RPMI8226 (cell line): Measurements from ENCODE around the gene DHRS3.

Experiments used
- DNase-seq: peaks from one replicate; pipeline ENCODE4 v3.0.0-alpha.2; 2015

The DHRS3 gene

GRCh38 chr1:12615865-12616708 is 1.9 kb downstream of the DHRS3 start:
- peak; percentile 72 for DNase-seq

- DNase-seq: peak; percentile 62
Observed at GRCh38 chr1:12615159-12615864, 2.7 kb downstream of the DHRS3 start.

GRCh38 chr1:12614402-12615158 is 3.4 kb downstream of the DHRS3 start:
- no peak for DNase-seq

- DNase-seq: no peak
Observed at GRCh38 chr1:12613180-12613579, 4.8 kb downstream of the DHRS3 start.

GRCh38 chr1:12610941-12611340 is 7.1 kb downstream of the DHRS3 start:
- DNase-seq: no peak

GRCh38 chr1:12610305-12610935 is 7.6 kb downstream of the DHRS3 start:
- no peak for DNase-seq

GRCh38 chr1:12609469-12610003 is 8.5 kb downstream of the DHRS3 start:
- no peak for DNase-seq

- DNase-seq: no peak
Observed at GRCh38 chr1:12608311-12608957, 9.6 kb downstream of the DHRS3 start.

- DNase-seq: no peak
Observed at GRCh38 chr1:12607263-12607662, 10.7 kb downstream of the DHRS3 start.

GRCh38 chr1:12604986-12605385 is 13.0 kb downstream of the DHRS3 start:
- no peak for DNase-seq

- no peak for DNase-seq
Observed at GRCh38 chr1:12604114-12604874, 13.7 kb downstream of the DHRS3 start.

- no peak for DNase-seq
Observed at GRCh38 chr1:12603224-12603623, 14.8 kb downstream of the DHRS3 start.

GRCh38 chr1:12602659-12603024 is 15.4 kb downstream of the DHRS3 start:
- DNase-seq: no peak

- peak; percentile 21 for DNase-seq
Observed at GRCh38 chr1:12601700-12602658, 16.0 kb downstream of the DHRS3 start.

GRCh38 chr1:12600880-12601633 is 17.0 kb downstream of the DHRS3 start:
- DNase-seq: peak; percentile 63

GRCh38 chr1:12600335-12600734 is 17.7 kb downstream of the DHRS3 start:
- DNase-seq: no peak

GRCh38 chr1:12599657-12600056 is 18.4 kb downstream of the DHRS3 start:
- no peak for DNase-seq

- DNase-seq: no peak
Observed at GRCh38 chr1:12598974-12599373, 19.0 kb downstream of the DHRS3 start.

GRCh38 chr1:12597792-12598191 is 20.2 kb downstream of the DHRS3 start:
- DNase-seq: no peak
